Bronchial smooth muscle cell (primary cell): ENCODE measurements around the gene PRAMEF7. TPM values are rescaled to one million over a fixed set of nuclear protein-coding genes. Genes with fewer than 3 reads are reported as not detected.

ENCODE experiments used
- total RNA-seq: library from RNA; depleted of rRNA; stranded (reverse); fragments of >200 nt; gene quantifications from 2 replicates; pipeline ENCODE4 v1.2.1, GENCODE V29; 2014

The PRAMEF7 gene
- not detected in 2 replicates for total RNA-seq

DNA sequence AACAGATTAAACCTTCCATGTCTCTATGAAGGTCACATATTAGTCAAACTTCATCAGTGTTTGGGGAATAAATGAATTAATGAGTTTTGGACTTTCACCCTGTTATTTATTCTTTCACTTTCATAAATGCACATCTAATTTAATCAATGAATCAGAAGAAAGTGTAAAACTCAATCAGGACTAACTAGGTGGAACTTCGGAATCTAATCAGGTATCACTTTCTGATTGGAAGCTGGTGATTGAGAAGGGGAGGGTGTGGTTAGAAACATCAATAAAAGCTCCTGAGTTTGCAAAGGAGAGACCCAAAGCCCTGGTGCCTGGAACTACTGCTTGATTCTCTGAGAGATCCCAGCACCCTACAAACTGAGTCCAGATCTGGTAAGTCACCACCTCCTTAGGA is at the start of gene PRAMEF7:
TSS of gene PRAMEF7 (plus strand) at position 301 of the 400 bp plus-strand sequence. CDS start 1,083 bp downstream, outside the sequence.

DNA sequence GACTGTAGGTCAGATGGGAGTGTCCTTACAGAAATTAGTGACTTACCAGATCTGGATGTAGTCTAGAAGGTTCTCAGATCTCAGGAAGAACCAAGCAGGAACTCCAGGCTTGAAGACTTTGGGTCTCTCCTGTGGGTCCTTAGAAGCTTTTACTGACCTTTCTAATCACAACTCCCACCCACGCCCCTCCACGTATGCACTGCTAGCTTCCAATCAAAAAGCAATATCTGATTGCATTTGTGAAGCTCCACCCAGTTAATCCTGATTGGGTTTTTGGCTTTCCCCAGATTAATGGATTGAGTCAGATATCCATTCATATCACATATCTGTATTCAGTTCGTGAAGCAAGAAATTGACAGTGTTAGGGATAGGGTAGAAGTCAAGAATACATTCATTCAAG is 30.3 kb upstream of the PRAMEF7 start, which contains the start of gene PRAMEF4:
TSS of gene PRAMEF4 (minus strand) at position 101 of the 400 bp plus-strand sequence. CDS start 2,807 bp downstream, outside the sequence.

DNA sequence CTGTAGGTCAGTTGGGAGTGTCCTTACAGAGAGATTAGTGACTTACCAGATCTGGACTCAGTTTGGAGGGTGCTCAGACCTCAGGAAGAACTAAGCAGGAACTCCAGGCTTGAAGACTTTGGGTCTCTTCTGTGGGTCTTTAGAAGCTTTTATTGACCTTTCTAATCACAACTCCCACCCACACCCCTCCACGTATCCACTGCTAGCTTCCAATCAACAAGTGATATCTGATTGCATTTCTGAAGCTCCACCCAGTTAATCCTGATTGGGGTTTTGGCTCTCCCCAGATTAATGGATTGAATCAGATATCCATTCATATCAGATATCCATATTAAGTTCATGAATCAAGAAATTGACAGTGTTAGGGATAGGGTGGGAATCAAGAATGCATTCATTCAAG is 18.2 kb upstream of the PRAMEF7 start, which contains the start of gene PRAMEF10:
TSS of gene PRAMEF10 (minus strand) at position 101 of the 400 bp plus-strand sequence. CDS start 2,423 bp downstream, outside the sequence.

DNA sequence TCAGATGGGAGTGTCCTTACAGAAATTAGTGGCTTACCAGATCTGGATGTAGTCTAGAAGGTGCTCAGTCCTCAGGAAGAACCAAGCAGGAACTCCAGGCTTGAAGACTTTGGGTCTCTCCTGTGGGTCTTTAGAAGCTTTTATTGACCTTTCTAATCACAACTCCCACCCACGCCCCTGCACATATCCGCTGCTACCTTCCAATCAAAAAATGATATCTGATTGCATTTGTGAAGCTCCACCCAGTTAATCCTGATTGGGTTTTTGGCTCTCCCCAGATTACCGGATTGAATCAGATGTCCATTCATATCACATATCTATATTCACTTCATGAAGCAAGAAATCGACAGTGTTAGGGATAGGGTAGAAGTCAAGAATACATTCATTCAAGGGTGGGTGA is 31.1 kb downstream of the PRAMEF7 start, which contains the start of gene PRAMEF6:
TSS of gene PRAMEF6 (minus strand) at position 101 of the 400 bp plus-strand sequence. CDS start 5,062 bp downstream, outside the sequence.

Other genes starting within 250 kb of the PRAMEF7 start
- not detected in 2 replicates for gene AADACL3, start 200.5 kb upstream of the PRAMEF7 start, total RNA-seq
- not detected in 2 replicates for gene CFAP107, start 170.4 kb upstream of the PRAMEF7 start, total RNA-seq
- gene PRAMEF12, start 142.9 kb upstream of the PRAMEF7 start, total RNA-seq, result not detected in 2 replicates
- under 0.01 TPM in 1 of 2 replicates, not detected in the other for gene PRAMEF1, start 125.2 kb upstream of the PRAMEF7 start, total RNA-seq
- gene PRAMEF11, start 85.2 kb upstream of the PRAMEF7 start, total RNA-seq, result not detected in 2 replicates
- not detected in 2 replicates for gene HNRNPCL1, start 67.9 kb upstream of the PRAMEF7 start, total RNA-seq
- gene PRAMEF2, start 59.5 kb upstream of the PRAMEF7 start, total RNA-seq, result not detected in 2 replicates
- gene PRAMEF4, start 30.4 kb upstream of the PRAMEF7 start, total RNA-seq, result not detected in 2 replicates
- under 0.01 TPM in 1 of 2 replicates, not detected in the other for gene PRAMEF10, start 18.3 kb upstream of the PRAMEF7 start, total RNA-seq
- not detected in 2 replicates for gene PRAMEF6, start 31.0 kb downstream of the PRAMEF7 start, total RNA-seq
- gene PRAMEF27, start 140.0 kb downstream of the PRAMEF7 start, total RNA-seq, result not detected in 2 replicates
- gene HNRNPCL3, start 144.2 kb downstream of the PRAMEF7 start, total RNA-seq, result not detected in 2 replicates
- gene PRAMEF25, start 154.2 kb downstream of the PRAMEF7 start, total RNA-seq, result not detected in 2 replicates
- gene HNRNPCL2, start 200.2 kb downstream of the PRAMEF7 start, total RNA-seq, result not detected in 2 replicates
- not detected in 2 replicates for gene PRAMEF26, start 239.4 kb downstream of the PRAMEF7 start, total RNA-seq
- not detected in 2 replicates for gene HNRNPCL4, start 249.0 kb downstream of the PRAMEF7 start, total RNA-seq